ENCODE results near the gene MTM1. TPM values are rescaled to one million over a fixed set of nuclear protein-coding genes. Genes with fewer than 3 reads are reported as not detected.

Gene MTM1
- total RNA-seq, 1 donor from 2014 or later, result 9.5 TPM

GRCh38 chrX:150537851-150538250 lies 30.6 kb upstream of the MTM1 start:
- DNase-seq, result no peak
- Histone ChIP-seq H3K27me3 (ENCODE audit: low read depth) (no peaks in the 10 kb centered on the region), H3K9me3 (replicated peaks) (peaks cover 18% of the 10 kb centered on the region), H3K4me1 (no peaks in the 10 kb centered on the region), H3K4me3 (no peak overlapping the region), H3K36me3 (no peaks in the 10 kb centered on the region), H3K27ac (replicated peaks) (no peak overlapping the region)
- intact Hi-C loops (cut with micrococcal nuclease), result no loop called here
- TF ChIP-seq CTCF (IDR thresholded peaks at IDR 0.05; ENCODE audit: borderline replicate concordance), result no peak

- Histone ChIP-seq H3K9me3 (replicated peaks) (peaks cover 13% of the 10 kb centered on the region), H3K27ac (replicated peaks) (no peak overlapping the region), H3K4me1 (peaks cover 4% of the 10 kb centered on the region), H3K36me3 (no peaks in the 10 kb centered on the region), H3K4me3 (no peak overlapping the region), H3K27me3 (ENCODE audit: low read depth) (no peaks in the 10 kb centered on the region)
- intact Hi-C loops (cut with micrococcal nuclease), result no loop called here
- DNase-seq, result no peak
- TF ChIP-seq CTCF (IDR thresholded peaks at IDR 0.05; ENCODE audit: borderline replicate concordance), result no peak
Observed at GRCh38 chrX:150540965-150541364, 27.5 kb upstream of the MTM1 start.

- Histone ChIP-seq H3K9me3 (replicated peaks) (no peaks in the 10 kb centered on the region), H3K4me1 (peaks cover 20% of the 10 kb centered on the region), H3K4me3 (no peak overlapping the region), H3K36me3 (no peaks in the 10 kb centered on the region), H3K27me3 (ENCODE audit: low read depth) (no peaks in the 10 kb centered on the region), H3K27ac (replicated peaks) (peak overlapping the region; percentile 44)
- DNase-seq, result no peak
- TF ChIP-seq CTCF (IDR thresholded peaks at IDR 0.05; ENCODE audit: borderline replicate concordance), result no peak
- intact Hi-C loops (cut with micrococcal nuclease), result no loop called here
Observed at GRCh38 chrX:150542846-150543229, 25.6 kb upstream of the MTM1 start.

- peak overlapping the region; percentile 44 for H3K27ac ChIP-seq (replicated peaks)
- peaks cover 27% of the 10 kb centered on the region for H3K4me1 ChIP-seq
- H3K4me3 ChIP-seq, result no peak overlapping the region
- intact Hi-C loops (cut with micrococcal nuclease), result no loop called here
- no peaks in the 10 kb centered on the region for H3K27me3 ChIP-seq (ENCODE audit: low read depth)
- no peaks in the 10 kb centered on the region for H3K36me3 ChIP-seq
- H3K9me3 ChIP-seq (replicated peaks), result no peaks in the 10 kb centered on the region
- DNase-seq, result no peak
- TF ChIP-seq CTCF (IDR thresholded peaks at IDR 0.05; ENCODE audit: borderline replicate concordance), result no peak
Observed at GRCh38 chrX:150543230-150544155, 24.9 kb upstream of the MTM1 start.

- Histone ChIP-seq H3K4me1 (peaks cover 28% of the 10 kb centered on the region), H3K9me3 (replicated peaks) (no peaks in the 10 kb centered on the region), H3K36me3 (no peaks in the 10 kb centered on the region), H3K4me3 (no peak overlapping the region), H3K27ac (replicated peaks) (peak overlapping the region; percentile 86), H3K27me3 (ENCODE audit: low read depth) (no peaks in the 10 kb centered on the region)
- DNase-seq, result no peak
- intact Hi-C loops (cut with micrococcal nuclease), result no loop called here
- TF ChIP-seq CTCF (IDR thresholded peaks at IDR 0.05; ENCODE audit: borderline replicate concordance), result no peak
Observed at GRCh38 chrX:150544222-150544787, 24.1 kb upstream of the MTM1 start.

All from left ventricle myocardium inferior (tissue), 1 donor.